ENCODE measurements around the gene BCL2L13. TPM values are rescaled to one million over a fixed set of nuclear protein-coding genes. Genes with fewer than 3 reads are reported as not detected.

The BCL2L13 gene
- total RNA-seq, 2 donors from 2014 or later, result 56.5 to 64.1 TPM

DNA sequence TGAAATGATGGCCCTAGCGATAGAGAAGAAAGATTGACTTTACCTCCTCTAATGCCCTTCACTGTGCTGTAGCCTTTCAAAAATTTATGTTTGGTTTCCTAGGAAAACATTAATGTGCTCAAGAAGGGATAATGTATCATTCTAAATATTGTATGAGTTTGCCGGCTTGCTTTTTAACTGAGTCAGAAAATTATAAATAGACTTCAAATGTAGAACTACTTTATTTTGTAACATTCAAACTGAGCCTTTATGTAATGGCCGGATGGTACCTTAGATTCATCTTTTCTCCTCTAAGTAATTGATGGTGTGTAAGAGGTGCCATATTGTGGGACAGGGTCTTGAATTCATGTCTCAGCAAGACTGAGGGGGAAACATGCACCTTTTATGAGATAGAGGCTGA lies 78.0 kb downstream of the BCL2L13 start:
- H3K4me3 ChIP-seq, result no peak overlapping the region
- H3K36me3 ChIP-seq, result no peaks in the 10 kb centered on the region
- H3K4me1 ChIP-seq, result no peaks in the 10 kb centered on the region
- no peaks in the 10 kb centered on the region for H3K27me3 ChIP-seq
- H3K27ac ChIP-seq, result no peak overlapping the region
- no peak for DNase-seq (ENCODE audit: low spot score)
- H3K9me3 ChIP-seq, result no peaks in the 10 kb centered on the region
- TF ChIP-seq, protein P1, sequence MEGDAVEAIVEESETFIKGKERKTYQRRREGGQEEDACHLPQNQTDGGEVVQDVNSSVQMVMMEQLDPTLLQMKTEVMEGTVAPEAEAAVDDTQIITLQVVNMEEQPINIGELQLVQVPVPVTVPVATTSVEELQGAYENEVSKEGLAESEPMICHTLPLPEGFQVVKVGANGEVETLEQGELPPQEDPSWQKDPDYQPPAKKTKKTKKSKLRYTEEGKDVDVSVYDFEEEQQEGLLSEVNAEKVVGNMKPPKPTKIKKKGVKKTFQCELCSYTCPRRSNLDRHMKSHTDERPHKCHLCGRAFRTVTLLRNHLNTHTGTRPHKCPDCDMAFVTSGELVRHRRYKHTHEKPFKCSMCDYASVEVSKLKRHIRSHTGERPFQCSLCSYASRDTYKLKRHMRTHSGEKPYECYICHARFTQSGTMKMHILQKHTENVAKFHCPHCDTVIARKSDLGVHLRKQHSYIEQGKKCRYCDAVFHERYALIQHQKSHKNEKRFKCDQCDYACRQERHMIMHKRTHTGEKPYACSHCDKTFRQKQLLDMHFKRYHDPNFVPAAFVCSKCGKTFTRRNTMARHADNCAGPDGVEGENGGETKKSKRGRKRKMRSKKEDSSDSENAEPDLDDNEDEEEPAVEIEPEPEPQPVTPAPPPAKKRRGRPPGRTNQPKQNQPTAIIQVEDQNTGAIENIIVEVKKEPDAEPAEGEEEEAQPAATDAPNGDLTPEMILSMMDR (IDR thresholded peaks at IDR 0.05), result no peak

DNA sequence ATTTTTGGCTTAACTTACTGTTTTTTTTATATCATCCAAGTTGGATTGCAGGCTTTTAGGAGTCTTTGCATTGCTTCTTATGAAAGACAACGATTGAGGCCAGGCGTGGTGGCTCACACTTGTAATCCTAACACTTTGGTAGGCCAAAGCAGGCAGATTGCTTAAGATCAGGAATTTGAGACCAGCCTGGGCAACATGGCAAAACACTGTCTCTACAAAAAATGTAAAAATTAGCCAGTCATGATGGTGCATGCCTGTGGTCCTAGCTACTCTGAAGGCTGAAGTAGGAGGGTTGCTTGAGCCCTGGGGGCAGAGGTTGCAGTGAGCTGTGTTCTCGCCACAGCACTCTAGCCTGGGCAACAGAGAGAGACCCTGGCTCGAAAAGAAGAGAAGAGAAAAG lies 79.2 kb downstream of the BCL2L13 start:
- Histone ChIP-seq H3K27me3 (no peaks in the 10 kb centered on the region), H3K36me3 (no peaks in the 10 kb centered on the region), H3K9me3 (no peaks in the 10 kb centered on the region), H3K4me1 (no peaks in the 10 kb centered on the region), H3K4me3 (no peak overlapping the region), H3K27ac (no peak overlapping the region)
- no peak for DNase-seq (ENCODE audit: low spot score)
- TF ChIP-seq, protein P1 (IDR thresholded peaks at IDR 0.05), result no peak

DNA sequence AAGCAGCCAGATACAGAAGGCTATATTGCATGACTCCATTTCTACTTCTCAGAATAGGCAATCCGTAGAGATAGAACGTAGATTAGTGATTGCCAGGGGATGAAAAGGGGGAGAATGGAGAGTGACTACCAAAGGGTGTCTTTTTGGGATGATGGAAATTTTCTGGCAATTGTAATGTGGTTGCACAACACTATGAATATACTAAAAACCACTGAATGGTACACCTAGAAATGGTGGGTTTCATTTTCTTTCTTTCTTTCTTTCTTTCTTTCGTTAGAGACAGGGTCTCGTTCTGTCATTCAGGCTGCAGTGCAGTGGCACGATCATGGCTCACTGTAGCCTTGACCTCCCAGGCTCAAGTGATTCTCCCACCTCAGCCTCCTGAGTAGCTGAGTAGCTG lies 81.4 kb downstream of the BCL2L13 start:
- Histone ChIP-seq H3K4me1 (peaks cover 0 to 11% of the 10 kb centered on the region in 2 donors), H3K27me3 (no peaks in the 10 kb centered on the region), H3K27ac (no peak overlapping the region), H3K9me3 (no peaks in the 10 kb centered on the region), H3K4me3 (no peak overlapping the region), H3K36me3 (no peaks in the 10 kb centered on the region)
- TF ChIP-seq, protein P1 (IDR thresholded peaks at IDR 0.05), result no peak
- no peak for DNase-seq (ENCODE audit: low spot score)

DNA sequence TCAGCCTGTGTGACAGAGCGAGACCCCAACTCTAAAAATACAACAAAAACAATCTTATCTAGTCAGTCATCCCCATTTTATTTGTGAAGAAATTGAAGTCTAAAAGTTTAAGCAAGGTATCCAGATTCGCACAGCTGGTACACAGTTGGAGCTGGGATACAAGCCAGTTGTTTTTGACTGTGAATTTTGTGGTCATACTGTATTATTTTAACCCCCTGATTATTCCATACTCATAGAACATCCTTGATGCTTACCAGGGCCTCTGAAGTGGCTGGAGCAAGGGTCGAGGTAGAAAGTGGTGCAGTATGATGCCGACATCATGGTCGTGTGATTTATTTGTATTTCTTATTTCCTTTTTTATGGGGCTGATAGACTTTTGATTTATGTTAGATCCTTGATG lies 85.7 kb downstream of the BCL2L13 start:
- TF ChIP-seq, protein P1 (IDR thresholded peaks at IDR 0.05), result no peak
- H3K9me3 ChIP-seq, result no peaks in the 10 kb centered on the region
- H3K4me1 ChIP-seq, result peaks cover 0 to 29% of the 10 kb centered on the region in 2 donors
- H3K27ac ChIP-seq, result peak overlapping the region; percentile 68 to 80
- H3K27me3 ChIP-seq, result no peaks in the 10 kb centered on the region
- H3K36me3 ChIP-seq, result peaks cover 24% of the 10 kb centered on the region
- H3K4me3 ChIP-seq, result no peak overlapping the region
- DNase-seq (ENCODE audit: low spot score), result no peak

DNA sequence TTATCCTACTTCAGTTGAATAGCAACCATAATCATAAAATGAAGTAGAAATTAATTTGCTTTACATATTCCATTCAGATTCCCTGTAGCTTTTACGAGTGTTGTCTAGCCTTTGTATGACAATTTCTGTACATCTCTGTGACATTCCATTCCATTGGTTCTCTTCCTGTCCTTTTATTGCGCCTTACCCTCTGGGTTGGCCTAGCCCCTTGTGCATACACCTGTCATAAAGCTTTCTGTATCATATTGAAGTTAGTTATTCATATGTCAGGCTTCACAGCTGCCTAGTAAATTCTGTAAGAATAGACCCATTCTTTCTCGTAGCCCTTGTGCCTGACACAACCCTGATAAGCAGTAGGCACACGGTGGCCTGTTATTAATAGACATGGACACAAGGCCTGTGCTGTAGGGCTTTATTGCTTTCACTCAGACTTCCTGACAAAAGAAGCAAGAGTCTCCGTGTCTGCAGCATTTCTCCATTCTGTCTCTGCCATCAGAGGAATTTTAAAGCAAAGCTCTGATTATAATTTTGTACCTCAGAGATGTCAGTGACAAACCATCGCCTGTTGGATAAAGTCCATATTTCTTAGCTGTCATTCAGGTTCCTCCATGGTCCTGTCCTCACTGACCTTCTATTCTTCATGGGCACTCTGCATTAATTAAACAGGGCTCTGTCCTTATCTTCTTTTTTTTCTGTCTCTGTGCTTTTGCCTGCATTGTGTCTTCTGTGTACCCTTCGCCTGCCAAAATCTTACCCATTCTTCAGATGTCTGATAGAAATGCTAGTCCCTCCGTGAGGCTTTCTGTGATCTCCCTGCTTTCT lies 86.3 kb downstream of the BCL2L13 start:
- Histone ChIP-seq H3K27ac (peak overlapping the region; percentile 68 to 80), H3K36me3 (peaks cover 30% of the 10 kb centered on the region), H3K4me3 (no peak overlapping the region), H3K27me3 (no peaks in the 10 kb centered on the region), H3K4me1 (peaks cover 0 to 29% of the 10 kb centered on the region in 2 donors), H3K9me3 (no peaks in the 10 kb centered on the region)
- TF ChIP-seq, protein P1 (IDR thresholded peaks at IDR 0.05), result no peak
- DNase-seq (ENCODE audit: low spot score), result no peak

DNA sequence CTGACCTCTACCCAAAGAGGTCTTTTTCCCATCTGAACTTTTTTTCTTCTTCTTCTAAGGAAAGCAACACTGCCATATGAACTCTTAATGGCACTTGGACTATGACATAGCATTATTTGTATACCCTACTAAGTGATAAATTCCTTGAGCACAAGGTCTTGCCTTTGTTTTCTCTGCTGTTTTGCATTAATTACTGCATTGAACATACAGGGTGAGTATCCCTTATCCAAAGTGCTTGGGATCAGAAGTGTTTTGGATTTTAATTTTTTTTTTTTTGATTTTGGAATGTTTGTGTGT lies 86.9 kb downstream of the BCL2L13 start:
- Histone ChIP-seq H3K27me3 (no peaks in the 10 kb centered on the region), H3K4me3 (no peak overlapping the region), H3K27ac (peak overlapping the region; percentile 68 to 80), H3K36me3 (peaks cover 35% of the 10 kb centered on the region), H3K4me1 (peaks cover 0 to 29% of the 10 kb centered on the region in 2 donors), H3K9me3 (no peaks in the 10 kb centered on the region)
- no peak for DNase-seq (ENCODE audit: low spot score)
- TF ChIP-seq, protein P1 (IDR thresholded peaks at IDR 0.05), result no peak

Data from right atrium auricular region (tissue), 2 donors.